Endothelial cell of hepatic sinusoid (primary cell): ENCODE data around the gene LRRTM4.

Source experiments
- in situ Hi-C: cut with HindIII; loops from 2 replicates; pipeline ENCODE4 v1.10.0; 2017; ENCODE audit warnings: low sequenced_read_pairs

LRRTM4 gene

DNA sequence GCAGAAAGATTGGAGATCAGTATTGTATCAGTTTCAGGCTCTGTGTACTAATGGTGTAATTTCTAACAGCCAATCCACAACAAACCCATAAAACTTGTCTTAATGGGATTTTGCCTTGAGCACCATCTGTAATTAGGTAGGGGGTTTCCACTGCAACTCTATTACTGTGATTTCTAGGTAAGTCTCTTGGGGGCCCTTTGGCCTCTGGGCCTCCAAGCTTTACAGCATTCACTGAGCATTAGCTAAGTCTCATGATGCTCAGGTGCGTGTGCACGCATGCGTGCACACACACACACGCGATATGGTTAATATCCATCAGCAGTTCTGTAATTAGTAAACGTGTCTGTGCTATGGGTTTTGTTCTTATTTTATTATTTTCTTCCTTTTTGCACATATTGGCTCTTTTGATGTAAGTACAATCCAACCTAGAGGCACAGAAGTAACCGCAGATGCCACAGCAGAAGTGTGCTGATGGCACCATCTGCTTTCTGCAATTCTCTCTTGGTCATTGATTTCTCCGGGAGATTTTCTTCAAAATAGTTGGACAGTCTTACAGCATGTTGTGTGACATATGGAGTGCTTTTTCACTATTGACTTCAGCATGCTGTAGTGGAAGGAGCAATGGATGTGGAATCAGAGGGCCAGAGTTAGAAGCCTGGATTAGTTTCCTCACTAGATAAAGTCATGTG is 592.0 kb downstream of the LRRTM4 start:
- in situ Hi-C loops: no loop called here

DNA sequence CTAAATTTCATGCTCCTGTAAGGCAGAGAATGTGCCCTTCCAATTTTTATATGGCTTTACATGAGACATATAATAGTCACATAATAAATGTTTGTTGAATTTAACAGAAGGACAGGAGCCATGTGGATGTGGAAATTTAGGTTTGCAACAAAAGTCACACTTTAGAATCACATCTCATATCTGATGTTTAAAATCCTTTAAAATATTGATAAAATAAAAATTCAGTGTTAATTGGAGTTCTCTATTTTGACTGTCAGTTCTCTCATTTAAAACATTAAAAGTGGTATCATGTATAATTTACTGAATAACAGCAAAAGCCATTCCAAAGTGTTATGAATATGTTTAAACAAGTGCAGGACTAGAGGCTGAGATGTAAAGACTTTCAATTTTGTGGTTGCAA is 594.1 kb downstream of the LRRTM4 start:
- in situ Hi-C loops: no loop called here

DNA sequence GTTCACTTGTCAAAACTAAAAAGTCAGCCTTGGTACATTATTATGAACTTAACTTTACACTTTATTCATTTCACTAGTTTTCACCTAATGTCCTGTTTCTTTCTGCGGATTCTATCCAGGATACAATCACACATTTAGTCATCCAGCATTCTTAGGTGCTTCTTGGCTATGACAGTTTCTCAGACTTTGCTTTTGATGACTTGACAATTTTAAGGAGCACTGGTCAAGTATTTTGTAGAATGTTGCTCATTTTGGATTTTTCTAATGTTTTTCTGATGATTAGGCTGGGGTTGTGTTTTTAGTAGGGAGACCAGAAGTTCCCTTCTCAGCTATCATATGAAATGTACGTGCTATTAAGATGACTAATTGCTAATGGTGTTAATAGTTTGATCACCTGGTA is 601.2 kb downstream of the LRRTM4 start:
- in situ Hi-C loops: no loop called here

DNA sequence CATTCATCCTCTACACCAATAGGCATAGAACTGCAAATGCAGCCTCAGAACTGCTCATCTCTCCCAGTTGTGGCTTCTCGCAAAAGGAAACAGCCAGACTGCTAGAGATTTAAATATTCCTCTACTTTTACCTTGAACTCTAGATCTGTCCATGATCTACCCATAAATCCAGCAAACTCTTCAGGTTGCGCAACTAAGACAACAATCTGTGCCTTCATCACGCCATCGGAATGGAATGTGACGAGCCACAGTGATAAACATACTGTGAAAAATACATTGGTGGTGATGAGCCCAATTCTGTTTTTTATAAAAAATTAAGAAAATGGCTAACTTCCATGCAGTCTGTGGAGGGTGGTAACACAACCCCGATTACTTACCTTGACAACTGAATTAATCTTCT is 626.7 kb downstream of the LRRTM4 start:
- in situ Hi-C loops: no loop called here

DNA sequence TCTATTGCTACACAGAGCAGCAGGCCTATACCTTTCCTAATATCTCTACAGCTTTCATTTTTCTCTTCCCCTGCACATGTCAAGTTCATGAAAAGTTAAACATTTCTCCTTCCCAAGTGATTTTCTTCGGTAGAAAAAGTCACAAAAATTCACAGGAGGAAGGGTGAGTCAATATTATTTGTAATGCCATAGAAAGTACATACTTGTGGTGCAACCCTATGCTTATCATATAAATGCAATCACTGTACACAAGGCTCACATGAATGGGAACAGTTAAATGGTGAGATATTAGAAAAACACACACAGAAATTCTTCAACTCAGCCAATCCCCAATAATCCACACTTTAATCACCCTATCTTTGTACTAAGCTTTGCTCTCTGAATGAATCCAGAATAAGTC is 651.6 kb downstream of the LRRTM4 start:
- in situ Hi-C loops: no loop called here

DNA sequence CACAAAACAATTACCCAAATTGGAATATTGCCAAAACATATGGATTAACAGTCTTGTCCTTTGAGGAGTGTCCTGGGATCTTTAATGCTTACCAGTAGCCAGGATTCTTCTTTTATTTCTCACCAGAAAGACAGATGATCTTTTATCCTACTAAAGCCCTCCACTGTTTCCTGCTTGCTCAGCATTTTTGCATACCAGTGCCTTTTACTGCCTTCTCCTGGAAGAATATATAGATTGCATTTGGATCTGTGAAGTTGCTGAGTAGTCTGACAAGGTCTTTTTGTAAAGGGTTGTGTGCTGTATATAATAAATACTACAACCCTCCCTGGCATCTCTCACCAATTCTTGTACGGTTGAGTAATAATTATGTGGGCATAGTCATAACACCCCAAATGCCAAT is 652.2 kb downstream of the LRRTM4 start:
- in situ Hi-C loops: no loop called here

DNA sequence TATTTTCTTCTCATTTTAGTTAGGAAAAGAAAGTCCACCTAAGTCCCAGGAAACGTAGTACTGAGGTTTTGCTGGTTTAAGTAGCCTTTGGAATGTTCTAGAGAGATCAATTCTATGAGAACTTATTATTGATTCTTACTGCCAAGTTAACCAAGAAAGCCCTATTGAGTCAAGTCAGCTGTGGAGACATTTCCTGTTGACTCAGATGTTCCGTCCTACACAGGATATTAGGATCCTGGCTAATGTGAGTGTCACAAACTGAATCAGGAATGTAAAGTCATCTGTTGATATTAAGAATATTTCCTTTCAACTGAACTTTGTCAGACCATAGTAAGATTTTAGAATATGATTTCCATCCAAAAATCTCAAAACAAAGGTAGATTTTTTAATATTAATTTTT is 654.3 kb downstream of the LRRTM4 start:
- in situ Hi-C loops: no loop called here

DNA sequence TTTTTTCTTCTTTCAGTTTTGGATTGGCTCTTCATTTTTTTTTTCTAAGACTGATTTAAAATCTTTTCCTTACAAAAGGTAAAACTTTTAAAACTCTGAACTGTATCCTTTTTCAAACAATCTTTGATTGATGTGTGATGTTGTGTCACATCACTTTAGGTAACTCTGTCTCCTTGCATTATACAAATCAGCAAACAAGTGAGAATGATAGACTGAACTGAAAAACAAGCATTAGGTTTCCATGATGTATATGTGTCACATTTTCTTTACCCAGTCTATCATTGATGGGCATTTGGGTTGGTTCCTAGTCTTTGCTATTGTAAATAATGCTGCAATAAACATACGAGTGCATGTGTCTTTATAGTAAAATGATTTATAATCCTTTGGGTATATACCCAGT is 655.7 kb downstream of the LRRTM4 start:
- in situ Hi-C loops: no loop called here

DNA sequence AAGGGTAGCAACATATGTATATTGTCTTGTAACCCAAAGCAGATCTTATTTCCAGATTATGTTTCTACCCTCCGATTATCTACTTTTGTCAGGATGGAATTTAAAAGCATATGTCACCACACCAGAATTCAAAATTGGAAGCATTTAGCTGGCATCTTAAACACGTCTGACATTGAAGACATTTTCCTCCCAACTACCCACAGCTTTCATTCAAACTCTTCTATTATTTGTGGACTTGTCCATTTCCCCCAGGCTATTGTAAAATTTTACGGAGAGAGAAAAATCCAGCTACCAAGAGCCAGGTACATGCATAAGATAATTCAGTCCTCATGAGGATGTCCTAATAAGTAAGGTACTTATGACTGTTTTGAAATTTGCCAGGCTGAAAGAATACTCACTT is 659.3 kb downstream of the LRRTM4 start:
- in situ Hi-C loops: no loop called here

DNA sequence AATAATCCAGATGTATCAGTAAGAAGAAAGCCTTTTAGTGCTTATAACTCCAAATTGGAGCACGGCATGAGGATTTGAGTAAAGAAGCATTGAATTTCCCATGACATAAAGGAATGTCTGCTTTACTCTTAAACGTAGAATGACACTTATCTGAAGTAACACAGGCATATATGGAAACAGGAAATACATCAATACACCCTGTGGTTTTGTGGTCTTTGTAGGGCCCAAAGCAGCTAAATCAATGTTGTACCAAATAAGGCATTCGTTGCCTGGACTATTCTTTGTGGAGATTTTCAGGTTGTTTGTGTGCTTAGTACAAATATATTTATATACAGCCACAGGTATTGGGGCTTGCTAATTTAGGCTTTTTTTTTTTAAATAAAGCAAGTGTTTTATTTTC is 660.5 kb downstream of the LRRTM4 start:
- in situ Hi-C loops: no loop called here

DNA sequence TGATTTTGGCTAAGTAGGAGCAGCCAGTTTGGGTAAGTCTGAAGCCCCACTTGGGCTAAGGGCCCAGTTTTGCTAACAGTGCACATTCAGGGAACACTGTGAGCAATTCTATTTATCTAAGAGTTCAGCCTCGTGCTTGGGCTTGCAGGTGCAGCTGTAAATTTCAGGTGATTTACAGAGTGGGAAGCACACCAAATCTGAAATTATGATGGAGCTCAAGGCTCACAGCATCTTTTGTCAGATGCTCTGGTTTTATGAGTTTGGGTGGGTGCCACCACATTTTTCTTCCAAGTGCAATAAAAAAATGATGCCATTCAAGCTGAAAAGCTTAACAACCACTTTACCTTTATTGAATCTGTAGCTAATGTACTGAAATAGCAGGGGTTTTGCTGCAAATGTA is 671.2 kb downstream of the LRRTM4 start:
- in situ Hi-C loops: no loop called here

DNA sequence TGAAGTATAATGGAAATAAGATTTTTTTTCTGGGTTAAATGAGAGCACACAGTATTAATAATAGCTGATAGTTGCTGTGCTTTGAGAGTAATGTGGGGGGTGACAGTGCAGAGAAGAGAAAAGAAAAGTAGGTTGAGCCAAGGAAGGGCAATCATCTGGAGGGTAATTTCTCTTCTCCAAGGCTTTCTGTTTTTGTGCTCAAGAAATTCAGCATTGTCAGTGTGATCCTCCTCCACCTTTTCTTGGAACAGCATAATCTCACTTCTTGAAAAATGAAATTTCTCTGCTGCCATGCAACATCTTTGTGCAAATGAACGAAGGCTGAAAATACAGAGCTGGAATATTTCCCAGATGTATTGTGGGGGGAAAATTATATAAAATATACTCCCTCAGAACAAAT is 673.1 kb downstream of the LRRTM4 start:
- in situ Hi-C loops: no loop called here

DNA sequence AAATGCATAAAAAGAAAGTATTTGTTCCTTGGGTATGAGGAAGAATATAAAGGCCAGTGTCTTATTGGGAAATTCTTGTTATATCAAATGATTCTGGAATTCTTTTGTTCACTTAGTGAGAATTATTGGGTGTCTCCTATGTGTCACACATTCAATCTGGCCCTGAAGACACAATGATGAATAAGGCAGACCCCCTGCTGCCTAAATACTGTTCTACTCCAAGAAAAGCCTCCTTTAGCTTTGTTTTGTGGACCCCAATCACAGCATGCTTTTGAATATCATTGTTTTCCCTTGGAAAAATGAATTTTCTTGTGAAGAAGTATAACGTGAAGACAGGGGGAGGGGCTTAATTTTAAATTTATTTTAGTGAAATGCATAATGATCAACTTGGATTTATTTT is 682.4 kb downstream of the LRRTM4 start:
- in situ Hi-C loops: no loop called here

DNA sequence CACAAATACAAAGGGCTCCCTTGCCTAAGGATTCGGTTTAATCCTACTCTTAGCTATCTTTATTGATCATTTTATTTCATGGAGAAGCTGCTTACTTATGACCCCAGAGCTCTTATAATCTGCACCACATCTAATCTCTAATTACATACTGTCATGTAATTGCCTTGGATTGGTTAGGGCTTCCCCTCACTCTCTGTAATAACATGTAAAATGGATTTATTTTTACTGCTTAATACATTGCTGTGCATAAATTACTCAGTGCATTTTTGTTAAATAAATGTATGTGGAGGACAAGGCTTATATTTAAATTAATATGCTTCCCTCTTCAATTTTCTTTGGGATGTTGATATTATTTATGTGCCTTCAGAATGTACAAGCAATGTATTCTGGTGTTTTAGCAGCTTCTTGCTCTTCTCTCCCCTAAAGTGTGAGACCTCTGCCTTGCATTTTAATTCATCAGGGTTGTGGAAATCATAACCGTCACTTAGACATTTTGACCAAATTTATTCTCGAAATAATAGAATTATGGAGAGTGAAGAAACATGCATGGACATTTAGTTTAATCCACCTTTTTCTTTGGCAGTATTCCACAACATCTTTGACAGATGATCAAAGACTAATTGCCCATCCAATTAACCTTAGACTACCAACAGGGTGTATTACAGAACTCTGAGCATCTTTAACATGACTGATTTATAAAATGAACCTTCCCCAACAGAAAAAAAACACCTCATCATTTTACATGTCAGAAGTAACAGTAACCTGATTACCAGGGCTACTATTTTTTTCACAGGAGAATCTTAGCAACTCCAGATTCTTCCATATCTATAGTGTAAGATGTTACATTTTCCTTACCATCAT is 692.6 kb downstream of the LRRTM4 start:
- in situ Hi-C loops: no loop called here

DNA sequence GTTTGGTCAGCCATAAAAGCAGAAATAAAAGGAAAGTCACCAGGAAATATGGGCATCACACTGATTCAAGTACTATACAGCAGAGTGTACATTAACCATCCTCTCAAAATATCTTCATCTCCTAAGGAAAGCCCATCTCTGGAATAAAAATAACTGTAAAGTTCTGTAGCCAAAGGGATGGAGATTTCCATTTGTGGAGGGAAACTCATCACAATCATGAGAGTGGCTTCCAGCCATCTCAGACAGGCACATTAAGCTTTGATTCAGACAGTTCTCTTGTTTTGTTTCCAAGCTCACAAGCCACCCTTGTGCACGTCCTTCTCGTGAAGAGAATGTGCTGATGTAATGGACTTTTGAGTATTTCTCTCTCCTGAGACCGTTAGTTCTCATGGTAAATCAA is 695.5 kb downstream of the LRRTM4 start:
- in situ Hi-C loops: no loop called here

DNA sequence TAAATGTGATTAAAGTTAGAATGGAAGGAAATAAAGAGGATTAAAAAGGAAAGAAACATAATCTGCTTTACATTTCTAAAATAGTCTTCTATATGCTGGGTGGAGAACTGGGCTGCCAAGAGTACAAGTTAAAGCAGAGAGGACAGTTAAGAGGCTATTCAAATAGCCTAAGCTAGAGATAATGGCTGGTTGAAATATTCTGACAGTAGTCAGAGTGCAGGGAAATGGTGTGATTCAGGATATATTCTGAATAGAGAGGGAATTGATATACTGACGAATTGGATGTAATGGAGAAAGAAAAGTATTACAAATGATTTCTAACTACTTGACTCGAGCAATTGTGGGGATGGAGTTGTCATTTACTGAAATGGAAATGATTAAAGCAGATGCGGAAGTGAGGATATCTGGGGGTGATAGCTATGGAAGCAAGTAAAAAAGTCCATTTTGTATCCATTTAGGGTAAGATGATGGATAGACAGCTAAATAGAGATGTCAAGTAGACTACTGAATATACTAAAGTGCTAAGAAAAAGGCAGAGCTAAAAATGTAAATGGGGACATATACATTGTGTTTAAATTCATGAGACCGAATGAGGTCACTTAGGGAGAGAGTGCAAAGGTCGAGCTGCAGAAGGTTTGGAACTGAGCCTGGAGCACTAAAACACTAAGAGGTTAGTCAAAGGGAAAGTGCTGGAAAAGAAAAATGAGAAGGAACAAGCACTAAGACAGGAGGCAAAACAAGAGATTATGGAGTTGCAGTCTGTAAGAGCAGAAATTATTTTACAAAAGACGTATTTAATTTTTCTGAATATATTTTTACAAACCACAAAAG is 696.8 kb downstream of the LRRTM4 start:
- in situ Hi-C loops: no loop called here

DNA sequence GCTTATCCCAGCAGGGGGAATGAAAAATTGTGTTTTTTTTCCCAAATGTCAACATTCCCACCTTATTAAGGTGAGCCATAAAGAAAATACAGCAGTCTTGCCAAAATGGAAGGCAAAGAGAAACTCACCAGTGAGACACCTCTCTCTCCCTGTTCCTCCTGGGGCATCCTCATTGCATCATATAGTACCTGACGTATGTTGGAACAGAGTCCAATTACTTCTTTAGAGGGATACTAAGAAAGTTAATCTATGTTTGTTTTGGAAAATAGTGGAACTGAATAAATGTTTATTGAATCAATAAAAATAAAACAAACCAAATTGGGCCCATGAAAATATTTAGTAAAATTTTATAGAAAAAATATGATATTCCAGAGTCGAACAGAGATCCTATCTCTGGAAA is 700.4 kb downstream of the LRRTM4 start:
- in situ Hi-C loops: no loop called here

DNA sequence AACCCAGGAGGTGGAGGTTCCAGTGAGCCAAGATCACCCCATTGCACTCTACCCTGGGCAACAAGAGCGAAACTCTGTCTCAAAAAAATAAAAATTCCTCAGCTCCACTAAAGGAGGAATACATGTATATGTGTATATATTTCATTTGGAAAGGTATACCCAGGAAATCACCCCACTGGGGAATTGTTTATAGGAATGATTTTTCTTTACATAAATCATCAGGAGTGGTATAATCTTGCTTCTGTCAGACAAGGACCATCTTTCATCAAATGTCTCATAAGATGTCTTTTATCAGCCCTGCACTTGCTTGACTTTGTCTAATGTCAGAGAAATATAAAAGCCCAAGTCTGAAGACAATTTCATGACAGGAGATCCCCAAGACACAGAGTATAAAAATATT is 709.1 kb downstream of the LRRTM4 start:
- in situ Hi-C loops: no loop called here

DNA sequence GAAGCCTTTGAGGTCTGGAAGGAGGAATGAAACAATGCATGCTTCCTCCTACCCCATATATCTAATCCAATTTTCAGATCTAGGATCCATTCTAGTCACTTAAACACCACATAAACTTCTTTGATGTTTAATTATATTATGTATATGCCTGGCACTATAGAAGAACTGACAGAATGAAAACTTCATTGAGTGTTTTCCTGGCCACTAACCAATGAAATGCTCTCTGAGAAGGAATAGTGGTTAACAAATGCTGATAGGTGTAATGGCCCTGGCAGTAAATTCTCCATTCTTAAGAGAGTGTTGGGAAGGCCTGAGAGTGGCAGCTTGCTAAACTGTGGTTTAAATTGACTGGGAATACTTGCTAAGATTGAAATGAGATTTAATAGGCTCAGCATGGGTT is 710.0 kb downstream of the LRRTM4 start:
- in situ Hi-C loops: no loop called here

DNA sequence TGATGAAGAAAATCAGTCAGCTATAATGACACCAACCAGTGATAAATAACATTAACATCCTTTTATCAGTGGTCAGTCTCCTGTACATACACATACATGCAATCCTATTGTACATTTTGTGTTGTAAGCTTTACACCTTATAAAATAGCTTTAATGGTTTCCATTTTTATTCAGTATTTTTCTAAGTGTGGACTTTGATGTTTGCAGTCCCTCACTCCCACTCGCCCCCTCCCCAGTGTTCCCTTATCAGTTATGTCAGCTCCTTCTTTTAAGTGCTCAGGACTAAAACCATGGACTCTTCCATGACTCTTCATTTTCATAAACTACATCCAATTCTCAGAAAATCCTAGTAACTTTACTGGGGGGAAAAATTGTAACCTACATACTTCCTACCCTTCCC is 713.0 kb downstream of the LRRTM4 start:
- in situ Hi-C loops: no loop called here

DNA sequence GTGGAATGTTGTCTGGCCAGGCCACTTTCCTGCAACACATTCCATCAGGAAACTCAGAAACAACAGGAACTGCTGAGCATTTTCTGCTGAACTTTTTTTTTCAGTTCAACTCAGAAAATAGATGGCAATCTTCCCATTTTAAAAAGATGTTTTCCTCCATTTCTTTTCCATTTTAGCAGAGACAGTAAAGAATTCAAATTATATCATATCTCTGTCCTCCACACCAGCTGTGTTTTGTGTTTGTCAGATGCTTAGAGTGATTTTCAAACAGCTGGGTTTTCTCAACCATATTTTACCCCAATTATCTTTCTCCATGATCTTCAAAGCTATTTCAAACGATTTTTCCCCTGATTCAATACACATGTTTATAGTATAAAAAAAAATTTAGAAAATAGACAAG is 713.4 kb downstream of the LRRTM4 start:
- in situ Hi-C loops: no loop called here
